Endothelial cell of umbilical vein (primary cell): ENCODE data around the gene CASP5. TPM values are rescaled to one million over a fixed set of nuclear protein-coding genes. Genes with fewer than 3 reads are reported as not detected.

Source experiments
- BruUV-seq: library from RNA; stranded (reverse); fragments of 400-500 nt; replicated peaks from 2 replicates; lab custom pipeline; 2021; lab: Mats Ljungman, UMichigan
- CTCF ChIA-PET: fragments of 300-600, 350-600 bp; sonication (Branson Sonifier 250); formaldehyde crosslinking; loops from one replicate; lab custom pipeline; 2021; ENCODE audit warnings: antibody characterized with exemption, inconsistent platforms; lab: Charles Lee
- POLR2A ChIA-PET: fragments of 300-600, 350-600 bp; sonication (Branson Sonifier 250); formaldehyde crosslinking; loops from one replicate; lab custom pipeline; 2021; ENCODE audit warnings: antibody characterized with exemption, inconsistent platforms; lab: Charles Lee
- DNase-seq: peaks from one replicate; pipeline ENCODE4 v3.0.0-alpha.2; 2011; ENCODE audit warnings: low read depth, low spot score
- FAIRE-seq: peaks from 2 replicates; lab custom pipeline; 2011; peaks lifted over from hg19 to GRCh38; lab: Jason Lieb, UNC
- H2AFZ ChIP-seq: 2 replicates; pipeline ENCODE4 v1.6.0; 2012; ENCODE audit warnings: low read depth, low read length, control low read depth, inconsistent platforms
- H3K27ac ChIP-seq: 2 replicates; pipeline ENCODE4 v1.5.1; 2011; ENCODE audit warnings: low read depth, mild to moderate bottlenecking, control low read depth, low read length, moderate library complexity; ENCODE audit not compliant: insufficient read depth
- H3K27me3 ChIP-seq, 2 experiments: 2 replicates each; pipeline versions ENCODE4 v1.6.0 to v1.6.1; 2011; ENCODE audit warnings: low read length in 2 of 2, mixed read lengths in 1 of 2; ENCODE audit not compliant: control insufficient read depth in 2 of 2, insufficient read depth in 2 of 2
- H3K36me3 ChIP-seq, 2 experiments: 2 replicates in 1 of 2; 3 replicates in 1 of 2; pipeline ENCODE4 v1.5.1; 2011; ENCODE audit warnings: low read length in 2 of 2, mild to moderate bottlenecking in 1 of 2, moderate library complexity in 1 of 2; ENCODE audit not compliant: control insufficient read depth in 2 of 2, insufficient read depth in 2 of 2; ENCODE audit errors: extremely low read depth in 1 of 2
- H3K4me1 ChIP-seq: 3 replicates; pipeline ENCODE4 v1.5.1; 2011; ENCODE audit warnings: mild to moderate bottlenecking, low read length; ENCODE audit not compliant: control insufficient read depth, insufficient read depth; ENCODE audit errors: extremely low read depth
- H3K4me2 ChIP-seq: 2 replicates; pipeline ENCODE4 v1.6.1; 2011; ENCODE audit warnings: low read length, control low read depth, mixed read lengths; ENCODE audit not compliant: insufficient read depth
- H3K4me3 ChIP-seq, 3 experiments: fragments of 200-600 bp in 1 of 3; sonication (generic), shearing (Covaris generic) in 1 of 3; replicated peaks in 1 of 3; 2 replicates each; pipeline ENCODE4 v1.5.1; 2011 to 2016; ENCODE audit warnings: control low read depth in 3 of 3, low read length in 3 of 3, mild to moderate bottlenecking in 2 of 3, inconsistent platforms in 1 of 3, low read depth in 1 of 3, moderate library complexity in 1 of 3; ENCODE audit not compliant: insufficient read depth in 1 of 3
- H3K79me2 ChIP-seq: 2 replicates; pipeline ENCODE4 v1.6.0; 2012; ENCODE audit warnings: low read length, inconsistent platforms; ENCODE audit not compliant: control insufficient read depth, insufficient read depth
- H3K9ac ChIP-seq: replicated peaks from 2 replicates; pipeline ENCODE3; 2011; ENCODE audit warnings: low read length, control low read depth; ENCODE audit not compliant: insufficient read depth; ENCODE audit errors: extremely low read depth
- H3K9me1 ChIP-seq: replicated peaks from 3 replicates; pipeline ENCODE4 v1.6.0; 2011; ENCODE audit warnings: mild to moderate bottlenecking, low read length; ENCODE audit not compliant: control insufficient read depth, insufficient read depth; ENCODE audit errors: extremely low read depth
- H3K9me3 ChIP-seq: replicated peaks from 2 replicates; pipeline ENCODE4 v1.5.1; 2012; ENCODE audit warnings: low read length, inconsistent platforms; ENCODE audit not compliant: control insufficient read depth, insufficient read depth
- H4K20me1 ChIP-seq: replicated peaks from 2 replicates; pipeline ENCODE3; 2011; ENCODE audit warnings: mild to moderate bottlenecking, low read length; ENCODE audit not compliant: control insufficient read depth, insufficient read depth; ENCODE audit errors: extremely low read depth
- EZH2 ChIP-seq: IDR thresholded peaks from 2 replicates; pipeline ENCODE4 v1.6.1; 2012; ENCODE audit warnings: borderline replicate concordance, low read depth, mild to moderate bottlenecking, moderate library complexity, low read length, inconsistent platforms; ENCODE audit not compliant: severe bottlenecking
- FOS ChIP-seq: IDR thresholded peaks from 2 replicates; pipeline ENCODE4 v1.6.1; 2011; ENCODE audit warnings: mild to moderate bottlenecking, low read length, moderate library complexity, borderline replicate concordance; ENCODE audit not compliant: insufficient read depth
- GATA2 ChIP-seq: IDR thresholded peaks from 2 replicates; pipeline ENCODE4 v1.7.0; 2011; ENCODE audit warnings: low read depth, mild to moderate bottlenecking, moderate library complexity, mixed read lengths, low read length; ENCODE audit not compliant: insufficient read length, insufficient read depth
- JUN ChIP-seq: IDR thresholded peaks from 2 replicates; pipeline ENCODE4 v1.6.1; 2011; ENCODE audit warnings: borderline replicate concordance, low read depth; ENCODE audit not compliant: insufficient read length, insufficient read depth
- MYC ChIP-seq: IDR thresholded peaks from one replicate; pipeline ENCODE4 v1.6.1; 2011; ENCODE audit warnings: mild to moderate bottlenecking, low read depth, low read length
- POLR2A ChIP-seq: IDR thresholded peaks from 2 replicates; pipeline ENCODE4 v1.6.1; 2012; ENCODE audit warnings: low read depth, mild to moderate bottlenecking, control low read depth, low read length
- POLR2AphosphoS5 ChIP-seq: IDR thresholded peaks from 2 replicates; pipeline ENCODE4 v1.6.1; 2012; ENCODE audit warnings: low read depth, mild to moderate bottlenecking, control low read depth, low read length, moderate library complexity; ENCODE audit not compliant: insufficient read depth
- dilution Hi-C: fragments of 300-500 bp; cut with MboI; formaldehyde crosslinking; loops from one replicate; pipeline ENCODE4 v1.15.0; 2019; ENCODE audit warnings: low sequenced_read_pairs; ENCODE audit not compliant: extremely low pct_ligation_motif_present
- intact Hi-C: fragments of 100-400 bp; cut with micrococcal nuclease; formaldehyde crosslinking; loops from one replicate; pipeline ENCODE4 v1.10.0; 2022
- polyA plus RNA-seq, 4 experiments: library from polyadenylated mRNA; depleted of rRNA in 3 of 4; stranded (reverse) in 3 of 4; unstranded in 1 of 4; fragments of >200 nt; gene quantifications; 2 replicates each; pipeline versions ENCODE4 v1.2.1 to v1.2.3, GENCODE V29; 2011 to 2012; ENCODE audit warnings: missing spikeins in 1 of 4
- total RNA-seq: library from RNA; stranded (reverse); gene quantifications from 2 replicates; pipeline ENCODE4 v1.2.3, GENCODE V29; 2021
- TF ChIP-seq, protein P1 (sequence below), 2 donors: IDR thresholded peaks; 1 replicate in 1 of 2; 2 replicates in 1 of 2; pipeline ENCODE4 v1.5.1; 2011; ENCODE audit warnings: low read length in 2 of 2, mild to moderate bottlenecking in 2 of 2, moderate library complexity in 2 of 2, control low read depth in 1 of 2, inconsistent platforms in 1 of 2, low read depth in 1 of 2; ENCODE audit not compliant: insufficient read depth in 1 of 2; ENCODE audit errors: extremely low read depth in 1 of 2
- TF ChIP-seq, protein P2 (sequence below): IDR thresholded peaks from 2 replicates; pipeline ENCODE4 v1.6.1; 2011; ENCODE audit not compliant: insufficient read depth, insufficient read length

CASP5 gene
- total and polyA plus RNA-seq, 2 donors (not counting 3 experiments of a cell fraction or from before 2014, with no cell fraction given): not detected

- no peak overlapping the region for H2AFZ ChIP-seq
- no peaks in the 10 kb centered on the region for H3K79me2 ChIP-seq
- no peaks in the 10 kb centered on the region for H3K9me3 ChIP-seq
- ChIA-PET POLR2A (no interaction called here), CTCF (no interaction called here)
- intact Hi-C loops: no loop called here
- no peaks in the 10 kb centered on the region for H3K9me1 ChIP-seq
- no peak for FAIRE-seq
- H4K20me1 ChIP-seq: no peaks in the 10 kb centered on the region
- dilution Hi-C loops: no loop called here
- peaks cover 12% of the 10 kb centered on the region for H3K4me1 ChIP-seq
- no peak for TF ChIP-seq GATA2
- TF ChIP-seq POLR2A: no peak
- TF ChIP-seq, protein P1, sequence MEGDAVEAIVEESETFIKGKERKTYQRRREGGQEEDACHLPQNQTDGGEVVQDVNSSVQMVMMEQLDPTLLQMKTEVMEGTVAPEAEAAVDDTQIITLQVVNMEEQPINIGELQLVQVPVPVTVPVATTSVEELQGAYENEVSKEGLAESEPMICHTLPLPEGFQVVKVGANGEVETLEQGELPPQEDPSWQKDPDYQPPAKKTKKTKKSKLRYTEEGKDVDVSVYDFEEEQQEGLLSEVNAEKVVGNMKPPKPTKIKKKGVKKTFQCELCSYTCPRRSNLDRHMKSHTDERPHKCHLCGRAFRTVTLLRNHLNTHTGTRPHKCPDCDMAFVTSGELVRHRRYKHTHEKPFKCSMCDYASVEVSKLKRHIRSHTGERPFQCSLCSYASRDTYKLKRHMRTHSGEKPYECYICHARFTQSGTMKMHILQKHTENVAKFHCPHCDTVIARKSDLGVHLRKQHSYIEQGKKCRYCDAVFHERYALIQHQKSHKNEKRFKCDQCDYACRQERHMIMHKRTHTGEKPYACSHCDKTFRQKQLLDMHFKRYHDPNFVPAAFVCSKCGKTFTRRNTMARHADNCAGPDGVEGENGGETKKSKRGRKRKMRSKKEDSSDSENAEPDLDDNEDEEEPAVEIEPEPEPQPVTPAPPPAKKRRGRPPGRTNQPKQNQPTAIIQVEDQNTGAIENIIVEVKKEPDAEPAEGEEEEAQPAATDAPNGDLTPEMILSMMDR (IDR thresholded peaks at IDR 0.05; ENCODE audit: extremely low read depth in 1 of 2, insufficient read depth in 1 of 2, low read depth in 1 of 2, low read length in 2 of 2): no peak
- TF ChIP-seq FOS: no peak
- no peak for TF ChIP-seq JUN
- TF ChIP-seq, protein P2, sequence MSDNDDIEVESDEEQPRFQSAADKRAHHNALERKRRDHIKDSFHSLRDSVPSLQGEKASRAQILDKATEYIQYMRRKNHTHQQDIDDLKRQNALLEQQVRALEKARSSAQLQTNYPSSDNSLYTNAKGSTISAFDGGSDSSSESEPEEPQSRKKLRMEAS: no peak
- no peak for TF ChIP-seq EZH2
- TF ChIP-seq POLR2AphosphoS5: no peak
- no peak for TF ChIP-seq MYC
- no peaks in the 10 kb centered on the region for H3K36me3 ChIP-seq
- no peak overlapping the region for H3K4me3 ChIP-seq
- H3K27ac ChIP-seq: no peak overlapping the region
- no peak overlapping the region for H3K9ac ChIP-seq
- no peak overlapping the region for H3K4me2 ChIP-seq
- H3K27me3 ChIP-seq: no peaks in the 10 kb centered on the region
- DNase-seq: no peak
- no TSS peak for BruUV-seq
Observed at GRCh38 chr11:105007463-105007862, 15.5 kb downstream of the CASP5 start.
